Measurements from ENCODE around the gene RGS14.

- peak; percentile 71 for TF ChIP-seq CTCF (conservative IDR thresholded peaks at IDR 0.05; ENCODE audit: low read length)
- TF ChIP-seq EZH2phosphoT487 (IDR thresholded peaks at IDR 0.05; ENCODE audit: borderline replicate concordance, low read depth, low read length) = no peak
Measured at GRCh38 chr5:177312649-177313181, 45.0 kb upstream of the RGS14 start.
